SK-N-SH treated with all-trans-retinoic acid at 6 μM for 48 hours (cell line): Measurements from ENCODE around the gene HDGFL2.

Experiments
- ISL1 ChIP-seq: fragments of 250-450 bp; sonication (Bioruptor Pico); IDR thresholded peaks from 2 replicates; pipeline ENCODE4 v2.1.2; 2022; ENCODE audit warnings: mild to moderate bottlenecking, moderate library complexity
- PATZ1 ChIP-seq: fragments of 250-450 bp; sonication (Bioruptor Pico); IDR thresholded peaks from 2 replicates; pipeline ENCODE4 v1.8.0; 2020; ENCODE audit warnings: mild to moderate bottlenecking, moderate library complexity, borderline replicate concordance
- POU6F1 ChIP-seq: fragments of 250-450 bp; sonication (Bioruptor Pico); IDR thresholded peaks from 2 replicates; pipeline ENCODE4 v1.8.0; 2021; ENCODE audit warnings: low read depth, mild to moderate bottlenecking, moderate library complexity, borderline replicate concordance
- TCF4 ChIP-seq: fragments of 250-450 bp; sonication (Bioruptor Pico); IDR thresholded peaks from 2 replicates; pipeline ENCODE4 v1.8.0; 2021; ENCODE audit warnings: mild to moderate bottlenecking, moderate library complexity, borderline replicate concordance
- ZC3H10 ChIP-seq: fragments of 250-450 bp; sonication (Bioruptor Pico); IDR thresholded peaks from 2 replicates; pipeline ENCODE4 v1.5.1; 2021; ENCODE audit warnings: mild to moderate bottlenecking, moderate library complexity
- ZFP3 ChIP-seq: fragments of 250-450 bp; sonication (Bioruptor Pico); IDR thresholded peaks from 2 replicates; pipeline ENCODE4 v1.5.0; 2020; ENCODE audit warnings: mild to moderate bottlenecking, moderate library complexity

DNA sequence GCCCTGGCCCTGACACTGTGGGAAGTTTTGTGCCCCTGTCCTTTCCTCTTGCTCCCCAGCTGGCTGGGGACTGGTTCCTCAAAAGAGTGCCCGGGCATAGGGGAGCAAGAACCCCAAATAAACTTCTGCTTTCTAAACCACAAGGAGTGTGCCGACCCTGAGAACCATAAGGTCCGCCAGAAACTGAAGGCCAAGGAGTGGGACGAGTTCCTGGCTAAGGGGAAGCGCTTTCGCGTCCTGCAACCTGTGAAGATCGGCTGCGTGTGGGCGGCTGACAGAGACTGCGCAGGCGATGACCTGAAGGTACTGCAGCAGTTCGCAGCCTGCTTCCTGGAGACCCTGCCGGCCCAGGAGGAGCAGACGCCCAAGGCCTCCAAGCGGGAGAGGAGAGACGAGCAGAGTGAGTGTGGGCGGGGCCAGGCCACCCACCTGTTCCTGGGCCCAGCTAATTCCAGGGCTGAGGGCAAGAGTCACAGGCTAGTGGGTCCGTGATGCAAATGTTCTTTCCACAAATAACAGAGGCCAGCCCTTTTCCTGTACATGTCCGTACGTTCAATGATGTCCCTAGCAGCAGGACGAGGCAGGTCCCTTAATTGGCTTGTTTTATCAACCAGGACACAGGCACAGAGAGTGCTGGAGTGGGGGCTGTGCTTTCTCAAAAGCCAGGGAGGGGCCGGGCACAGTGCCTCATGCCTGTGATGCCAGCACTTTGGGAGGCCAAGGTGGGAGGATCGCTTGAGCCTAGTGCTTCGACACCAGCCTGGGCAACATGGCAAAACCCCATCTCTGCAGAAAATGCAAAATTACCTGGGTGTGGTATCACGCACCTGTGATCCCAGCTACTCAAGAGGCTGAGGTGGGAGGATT, 40.1 kb upstream of the HDGFL2 start:
- no peak for TF ChIP-seq ISL1
- TF ChIP-seq POU6F1 (CRISPR knock-in tag), result no peak
- no peak for TF ChIP-seq PATZ1 (CRISPR knock-in tag)
- no peak for TF ChIP-seq TCF4 (CRISPR knock-in tag)
- no peak for TF ChIP-seq ZFP3 (CRISPR knock-in tag)
- TF ChIP-seq ZC3H10, result no peak
